ENCODE results near the gene GSAP. TPM values are rescaled to one million over a fixed set of nuclear protein-coding genes. Genes with fewer than 3 reads are reported as not detected.
"Not testable (repeated sequence)": the region's sequence is repeated elsewhere in the genome, so short reads cannot be mapped to it uniquely, and the experiment has no call there.

GSAP gene
- polyA plus RNA-seq, 3 donors = 19.1 to 105 (median 35.6) TPM

DNA sequence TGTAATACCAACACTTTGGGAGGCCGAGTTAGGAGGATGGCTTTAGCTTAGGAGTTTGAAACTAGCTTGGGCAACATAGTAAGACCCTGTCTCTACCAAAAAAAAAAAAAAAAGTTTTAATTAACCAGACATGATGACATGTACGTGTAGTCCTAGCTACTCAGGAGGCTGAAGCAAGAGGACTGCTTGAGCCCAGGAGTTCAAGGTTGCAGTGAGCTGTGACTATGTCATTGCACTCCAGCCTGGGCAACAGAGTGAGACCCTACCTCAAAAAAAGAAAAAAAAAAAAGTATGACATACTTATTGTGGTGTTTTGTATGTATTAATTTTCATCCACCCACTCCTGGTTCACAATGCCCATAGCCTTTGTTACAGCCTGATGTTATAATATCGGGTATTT, 69.7 kb downstream of the GSAP start:
- H3K4me1 ChIP-seq (ENCODE audit: control insufficient read depth in 1 of 2, insufficient read depth in 2 of 2, low read length in 2 of 2) = peaks cover 2 to 5% of the 10 kb centered on the region in 2 donors
- no peak overlapping the region for H3K4me3 ChIP-seq (replicated peaks in 1 of 3; ENCODE audit: low read depth in 2 of 3, low read length in 3 of 3)
- intact Hi-C loops (cut with micrococcal nuclease) = no loop called here
- no peak overlapping the region for H3K27ac ChIP-seq (ENCODE audit: low read depth in 1 of 2, low read length in 2 of 2)
- no peak overlapping the region for H3K4me2 ChIP-seq (replicated peaks; ENCODE audit: extremely low read depth, low read length, poor library complexity, severe bottlenecking)
- H2AFZ ChIP-seq (ENCODE audit: insufficient read depth, low read depth, low read length, poor library complexity, severe bottlenecking) = no peak overlapping the region
- 100% methylated on average over 1 of the region's 3 CpGs for WGBS (ENCODE audit: insufficient coverage)
- peaks cover 16 to 49% of the 10 kb centered on the region in 2 donors for H3K36me3 ChIP-seq (replicated peaks in 1 of 2; ENCODE audit: control insufficient read depth in 1 of 2, insufficient read depth in 2 of 2, low read length in 2 of 2)
- no peaks in the 10 kb centered on the region for H3K27me3 ChIP-seq (ENCODE audit: control insufficient read depth in 2 of 2, insufficient read depth in 2 of 2, low read length in 2 of 2)
- peaks cover 24 to 33% of the 10 kb centered on the region in 2 donors for H3K36me3 Mint-ChIP-seq
- H3K9me3 ChIP-seq (replicated peaks in 1 of 2; ENCODE audit: control insufficient read depth in 1 of 2, insufficient read depth in 1 of 2, low read length in 2 of 2) = no peaks in the 10 kb centered on the region
- peaks cover 0 to 2% (median 0%) of the 10 kb centered on the region in 7 donors for H3K9me3 Mint-ChIP-seq
- no peak overlapping the region for H3K4me3 Mint-ChIP-seq
- H3K79me2 ChIP-seq (ENCODE audit: insufficient read depth, low read length) = no peaks in the 10 kb centered on the region
- peaks cover under 1% of the 10 kb centered on the region for H4K20me1 ChIP-seq (ENCODE audit: insufficient read depth, low read length)
- no peak overlapping the region for H3K27ac Mint-ChIP-seq
- no peak overlapping the region for H3K9ac ChIP-seq (ENCODE audit: insufficient read depth, low read length, poor library complexity, severe bottlenecking)
- DNase-seq = no peak
- peaks cover 3% of the 10 kb centered on the region for H3K4me1 Mint-ChIP-seq
- peaks cover 0 to 2% (median 0%) of the 10 kb centered on the region in 3 donors for H3K27me3 Mint-ChIP-seq (ENCODE audit: low read depth in 3 of 3)
- TF ChIP-seq, protein P1, sequence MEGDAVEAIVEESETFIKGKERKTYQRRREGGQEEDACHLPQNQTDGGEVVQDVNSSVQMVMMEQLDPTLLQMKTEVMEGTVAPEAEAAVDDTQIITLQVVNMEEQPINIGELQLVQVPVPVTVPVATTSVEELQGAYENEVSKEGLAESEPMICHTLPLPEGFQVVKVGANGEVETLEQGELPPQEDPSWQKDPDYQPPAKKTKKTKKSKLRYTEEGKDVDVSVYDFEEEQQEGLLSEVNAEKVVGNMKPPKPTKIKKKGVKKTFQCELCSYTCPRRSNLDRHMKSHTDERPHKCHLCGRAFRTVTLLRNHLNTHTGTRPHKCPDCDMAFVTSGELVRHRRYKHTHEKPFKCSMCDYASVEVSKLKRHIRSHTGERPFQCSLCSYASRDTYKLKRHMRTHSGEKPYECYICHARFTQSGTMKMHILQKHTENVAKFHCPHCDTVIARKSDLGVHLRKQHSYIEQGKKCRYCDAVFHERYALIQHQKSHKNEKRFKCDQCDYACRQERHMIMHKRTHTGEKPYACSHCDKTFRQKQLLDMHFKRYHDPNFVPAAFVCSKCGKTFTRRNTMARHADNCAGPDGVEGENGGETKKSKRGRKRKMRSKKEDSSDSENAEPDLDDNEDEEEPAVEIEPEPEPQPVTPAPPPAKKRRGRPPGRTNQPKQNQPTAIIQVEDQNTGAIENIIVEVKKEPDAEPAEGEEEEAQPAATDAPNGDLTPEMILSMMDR (IDR thresholded peaks at IDR 0.05) = no peak

- intact Hi-C loops (cut with micrococcal nuclease); DNase-seq: not testable (repeated sequence)
- 96% methylated on average over 7 of the region's 9 CpGs for WGBS (ENCODE audit: insufficient coverage)
Measured at GRCh38 chr7:77345426-77345825, 70.7 kb downstream of the GSAP start.

More at GRCh38 chr7:77345426-77345825, 70.7 kb downstream of the GSAP start:
- not testable (repeated sequence) for H3K9ac ChIP-seq (ENCODE audit: insufficient read depth, low read length, poor library complexity, severe bottlenecking); H3K9me3 Mint-ChIP-seq; H3K9me3 ChIP-seq (replicated peaks in 1 of 2; ENCODE audit: control insufficient read depth in 1 of 2, insufficient read depth in 1 of 2, low read length in 2 of 2); H3K4me3 Mint-ChIP-seq; H3K4me3 ChIP-seq (replicated peaks in 1 of 3; ENCODE audit: low read depth in 2 of 3, low read length in 3 of 3); H4K20me1 ChIP-seq (ENCODE audit: insufficient read depth, low read length); H3K4me2 ChIP-seq (replicated peaks; ENCODE audit: extremely low read depth, low read length, poor library complexity, severe bottlenecking); H3K27ac ChIP-seq (ENCODE audit: low read depth in 1 of 2, low read length in 2 of 2); H3K27me3 Mint-ChIP-seq (ENCODE audit: low read depth in 3 of 3); H3K27ac Mint-ChIP-seq; H3K4me1 ChIP-seq (ENCODE audit: control insufficient read depth in 1 of 2, insufficient read depth in 2 of 2, low read length in 2 of 2); H3K4me1 Mint-ChIP-seq; H2AFZ ChIP-seq (ENCODE audit: insufficient read depth, low read depth, low read length, poor library complexity, severe bottlenecking); H3K79me2 ChIP-seq (ENCODE audit: insufficient read depth, low read length); H3K27me3 ChIP-seq (ENCODE audit: control insufficient read depth in 2 of 2, insufficient read depth in 2 of 2, low read length in 2 of 2)
- peaks cover 24 to 31% of the 10 kb centered on the region in 2 donors for H3K36me3 Mint-ChIP-seq
- peaks cover 16 to 47% of the 10 kb centered on the region in 2 donors for H3K36me3 ChIP-seq (replicated peaks in 1 of 2; ENCODE audit: control insufficient read depth in 1 of 2, insufficient read depth in 2 of 2, low read length in 2 of 2)

All from CD14-positive monocyte (primary cell).